Amniotic epithelial cell (primary cell): ENCODE data around the gene ASH1L.
"Not testable (repeated sequence)": the region's sequence is repeated elsewhere in the genome, so short reads cannot be mapped to it uniquely, and the experiment has no call there.

Experiments
- DNase-seq: peaks from one replicate; pipeline ENCODE4 v3.0.0-alpha.2; 2010; ENCODE audit warnings: low read depth

ASH1L gene

GRCh38 chr1:155305881-155306391, 256.7 kb downstream of the ASH1L start:
- no peak for DNase-seq

DNA sequence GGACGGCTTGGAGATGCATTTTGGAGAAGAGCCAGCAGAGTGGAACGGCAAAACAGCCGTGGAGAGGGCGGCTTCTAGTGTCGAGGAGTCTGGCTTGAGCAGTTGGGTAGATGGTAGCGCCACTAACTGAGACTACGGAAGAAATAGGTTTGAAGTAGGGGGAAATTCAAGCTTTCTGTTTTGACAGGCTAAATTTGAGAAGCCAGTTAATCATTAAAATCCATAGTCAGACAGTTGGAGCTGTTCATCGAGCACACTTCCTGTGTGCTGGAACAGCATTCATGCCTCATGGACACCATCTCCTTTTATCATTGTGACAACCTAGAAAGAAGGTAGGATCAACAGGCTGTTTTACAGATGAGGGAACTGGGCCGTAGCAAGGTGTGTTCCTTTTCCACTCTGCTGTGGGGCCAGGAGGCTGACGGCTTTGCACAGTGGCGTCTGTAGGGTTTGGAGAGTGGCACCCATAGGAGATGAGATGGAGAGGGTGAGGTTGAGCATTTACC, 258.0 kb downstream of the ASH1L start:
- no peak for DNase-seq

- DNase-seq, result no peak
Observed at GRCh38 chr1:155301342-155301841, 261.2 kb downstream of the ASH1L start, which contains the start of gene PKLR. Gene PKLR, minus strand, starts transcription at chr1:155301438. Its CDS starts 43 bp downstream, at chr1:155301395.

DNA sequence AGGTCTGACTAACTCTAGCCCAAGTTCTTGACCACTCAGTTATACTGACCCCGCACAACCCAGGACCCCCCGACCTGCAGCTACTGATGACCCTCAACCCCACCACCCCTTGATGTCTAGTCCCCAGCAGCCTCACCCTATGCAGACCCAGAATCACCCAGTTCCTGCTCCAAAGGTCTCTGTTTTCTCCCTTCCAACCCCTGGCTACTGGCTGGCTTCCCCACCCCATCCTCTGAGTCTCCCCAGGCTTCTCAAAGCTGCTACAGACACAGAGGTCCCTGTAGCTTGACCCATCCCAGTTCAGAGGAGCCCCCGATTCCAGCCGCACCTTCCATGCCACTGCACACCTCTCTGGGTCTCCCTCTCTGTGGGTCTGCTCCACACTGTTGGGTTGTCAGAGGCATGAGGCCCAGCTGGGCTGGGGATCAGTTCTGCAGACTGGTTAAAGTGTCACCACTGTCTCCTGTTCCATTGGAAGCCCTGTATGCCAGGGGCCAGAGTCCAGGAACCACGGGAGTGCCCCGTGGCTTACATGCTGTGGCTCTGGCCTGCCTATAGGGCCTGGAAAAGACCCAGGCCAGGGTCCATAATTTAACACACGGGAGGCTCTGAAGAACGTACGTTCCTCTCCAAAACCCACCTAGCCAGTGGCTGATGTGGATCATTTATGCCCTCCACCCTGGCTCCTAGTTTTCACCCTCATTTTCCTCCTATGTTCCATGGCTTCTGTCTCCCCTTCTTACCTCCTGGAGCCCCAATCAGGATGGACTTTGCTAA, 261.9 kb downstream of the ASH1L start:
- DNase-seq, result no peak

DNA sequence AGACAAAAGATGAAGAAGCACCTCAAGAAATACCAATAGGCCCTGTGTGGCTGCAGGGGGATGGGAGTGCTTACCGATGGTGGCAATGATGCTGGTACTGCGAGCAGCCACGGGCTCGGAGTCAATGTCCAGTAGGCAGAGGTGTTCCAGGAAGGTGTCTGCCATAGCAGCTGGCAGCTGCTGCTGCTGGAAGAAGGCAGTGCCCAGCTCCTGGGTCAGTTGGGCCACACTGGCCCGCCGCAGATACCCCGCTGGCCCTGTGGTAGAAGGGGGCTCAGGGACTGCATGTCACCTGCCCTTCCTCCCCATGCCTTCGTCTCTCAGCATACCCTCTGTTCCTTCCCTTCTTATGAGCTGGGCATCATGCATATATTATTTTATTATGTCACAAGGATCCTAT, 262.6 kb downstream of the ASH1L start:
- no peak for DNase-seq

- DNase-seq, result no peak
Observed at GRCh38 chr1:155297384-155297783, 265.2 kb downstream of the ASH1L start.

DNA sequence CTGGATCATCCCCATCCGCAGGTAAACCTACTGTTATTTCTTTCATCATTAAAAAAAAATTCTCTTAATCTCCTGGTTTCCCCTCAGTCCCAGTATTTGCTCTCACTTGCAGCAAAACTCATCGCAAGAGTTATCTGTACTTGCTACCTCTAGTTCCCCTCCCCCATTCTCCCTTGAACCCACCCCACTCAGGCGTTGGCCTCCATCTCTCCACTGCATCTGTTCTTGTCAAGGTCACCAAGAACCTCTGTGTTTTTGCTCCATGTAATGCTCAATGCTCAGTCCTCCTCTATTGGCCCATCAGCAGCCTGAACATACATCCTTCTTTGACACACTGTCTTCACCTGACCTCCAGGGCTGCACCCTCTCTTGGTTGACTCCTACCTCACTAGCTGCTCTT, 265.9 kb downstream of the ASH1L start:
- DNase-seq, result no peak

- DNase-seq, result no peak
Observed at GRCh38 chr1:155295942-155296267, 266.7 kb downstream of the ASH1L start.

DNA sequence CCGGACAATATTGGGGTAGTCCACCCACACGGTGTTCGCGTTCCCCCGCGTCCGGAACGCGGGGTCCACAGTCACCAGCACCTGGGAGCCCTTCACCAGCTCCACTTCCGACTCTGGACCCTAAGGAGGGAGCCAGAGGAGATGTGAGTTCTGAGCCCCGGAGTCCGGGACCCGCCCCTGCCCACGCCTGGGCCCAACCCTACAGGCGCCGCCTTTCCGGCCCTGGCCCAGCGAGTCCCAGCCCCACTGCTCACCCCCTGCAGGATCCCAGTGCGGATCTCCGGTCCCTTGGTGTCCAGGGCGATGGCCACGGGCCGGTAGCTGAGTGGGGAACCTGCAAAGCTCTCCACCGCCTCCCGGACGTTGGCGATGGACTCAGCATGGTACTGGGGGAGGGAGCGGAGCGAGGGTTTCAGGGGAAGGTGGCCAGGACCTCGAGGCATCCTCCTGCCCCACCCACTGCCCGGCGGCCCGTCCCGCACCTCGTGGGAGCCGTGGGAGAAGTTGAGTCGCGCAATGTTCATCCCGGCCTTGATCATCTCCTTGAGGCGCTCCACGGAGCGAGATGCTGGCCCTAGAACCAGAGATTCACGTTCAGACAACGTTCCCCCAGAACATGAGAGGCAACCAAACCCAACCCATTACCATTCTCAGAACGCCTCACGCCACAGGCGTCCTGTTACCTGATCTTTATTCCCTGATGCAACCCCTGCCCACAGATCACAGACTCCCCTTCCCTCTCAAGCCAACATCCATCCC, 267.2 kb downstream of the ASH1L start:
- DNase-seq, result no peak

DNA sequence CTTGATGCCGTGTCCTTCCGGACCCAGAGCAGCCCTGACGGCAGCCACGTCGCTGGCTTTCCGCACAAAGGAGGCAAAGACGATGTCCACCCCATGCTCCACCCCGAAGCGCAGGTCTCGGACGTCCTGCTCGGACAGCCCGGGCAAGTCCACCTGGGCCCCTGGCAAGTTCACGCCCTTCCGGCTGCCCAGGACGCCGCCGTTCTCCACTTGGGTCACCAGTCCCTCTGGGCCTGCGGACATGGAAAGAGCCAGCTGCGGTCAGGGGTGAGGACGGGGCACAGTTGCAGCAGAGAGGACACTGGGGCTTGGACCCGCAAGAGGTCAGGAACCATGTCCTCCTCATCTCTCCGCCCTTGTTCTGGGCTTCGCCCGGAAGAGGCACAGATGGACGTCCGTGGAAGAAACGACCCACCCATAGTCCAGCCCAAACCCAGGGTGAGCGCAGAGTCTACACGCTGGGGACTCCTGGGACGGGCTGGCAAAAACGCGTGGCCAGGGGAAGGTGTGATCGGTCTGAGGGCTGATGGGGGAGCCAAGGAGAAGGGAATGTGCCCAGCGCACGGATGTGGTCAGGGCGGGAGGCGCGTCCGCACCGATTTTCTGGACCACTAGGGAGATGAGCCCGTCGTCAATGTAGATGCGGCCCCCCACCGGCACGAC, 268.0 kb downstream of the ASH1L start:
- no peak for DNase-seq

DNA sequence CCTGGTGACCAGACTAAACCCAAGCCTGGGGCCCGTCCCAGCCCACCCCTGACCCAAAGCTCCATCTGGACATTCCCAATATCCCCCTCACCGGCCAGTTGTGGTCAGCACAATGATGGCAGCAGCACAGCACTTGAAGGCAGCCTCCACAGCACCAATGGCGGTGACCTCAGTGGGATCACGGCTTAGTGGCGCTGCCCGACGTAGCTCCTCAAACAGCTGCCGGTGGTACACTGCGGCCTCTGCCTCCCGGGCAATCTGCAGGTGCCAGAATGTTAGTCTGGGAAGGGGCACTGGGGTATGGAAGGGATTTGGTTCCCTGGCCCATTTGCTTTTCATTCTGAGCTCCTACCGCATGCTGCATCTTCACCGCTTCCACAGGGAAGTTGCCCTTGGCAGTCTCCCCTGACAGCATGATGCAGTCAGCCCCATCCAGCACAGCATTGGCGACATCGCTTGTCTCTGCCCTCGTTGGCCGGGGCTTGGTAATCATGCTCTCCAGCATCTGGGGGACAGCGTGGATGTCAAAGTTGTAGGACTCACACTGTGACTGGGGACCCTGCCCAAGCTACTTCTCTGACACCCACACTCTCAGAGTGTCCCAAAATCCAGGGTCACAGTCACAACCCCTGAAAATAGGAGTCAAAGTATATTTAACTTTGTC, 269.4 kb downstream of the ASH1L start:
- no peak for DNase-seq

DNA sequence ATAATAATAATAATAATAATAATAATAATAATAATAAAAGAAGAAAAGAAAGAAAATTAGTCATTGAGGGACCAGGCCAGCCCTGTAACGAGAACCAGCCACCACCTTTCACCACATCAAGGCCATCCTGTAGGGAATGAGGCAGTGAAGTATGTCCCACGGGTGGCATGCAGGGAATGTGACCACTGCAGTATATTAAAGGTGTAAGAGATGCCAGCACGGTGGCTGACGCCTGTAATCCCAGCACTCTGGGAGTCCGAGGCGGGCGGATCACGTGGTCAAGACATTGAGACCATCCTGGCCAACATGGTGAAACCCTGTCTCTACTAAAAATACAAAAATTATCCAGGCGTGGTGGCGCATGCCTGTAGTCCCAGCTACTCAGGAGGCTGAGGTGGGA, 271.6 kb downstream of the ASH1L start:
- not testable (repeated sequence) for DNase-seq

GRCh38 chr1:155287987-155288543, 274.5 kb downstream of the ASH1L start:
- no peak for DNase-seq

GRCh38 chr1:155286544-155286943, 276.1 kb downstream of the ASH1L start:
- no peak for DNase-seq

GRCh38 chr1:155285631-155286044, 277.0 kb downstream of the ASH1L start:
- DNase-seq, result no peak
